GM12872 (cell line): Measurements from ENCODE around the gene CYBA.

ENCODE experiments used
- CTCF ChIP-seq: IDR thresholded peaks from 3 replicates; pipeline ENCODE4 v1.5.1; 2011; ENCODE audit warnings: low read depth, mild to moderate bottlenecking, low read length, moderate library complexity; ENCODE audit not compliant: insufficient read depth

Gene CYBA

DNA sequence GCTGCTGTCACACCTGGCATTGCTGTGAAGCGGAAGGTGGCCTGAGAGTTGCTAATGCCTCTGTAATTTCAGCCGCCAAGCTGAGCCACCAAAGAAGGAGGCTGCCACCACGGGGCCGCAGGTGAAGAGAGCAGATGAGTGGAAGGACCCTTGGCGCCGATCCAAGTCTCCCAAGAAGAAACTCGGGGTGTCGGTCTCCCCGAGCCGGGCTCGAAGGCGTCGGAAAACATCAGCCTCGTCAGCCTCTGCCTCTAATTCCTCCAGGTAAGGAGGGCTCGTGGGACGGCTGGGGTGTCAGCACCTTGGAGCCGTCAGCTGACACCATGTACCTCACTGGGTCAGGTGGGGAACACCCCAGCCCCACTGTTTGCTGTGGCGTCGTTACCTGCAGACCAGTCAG lies 28.7 kb downstream of the CYBA start:
- no peak for TF ChIP-seq CTCF

DNA sequence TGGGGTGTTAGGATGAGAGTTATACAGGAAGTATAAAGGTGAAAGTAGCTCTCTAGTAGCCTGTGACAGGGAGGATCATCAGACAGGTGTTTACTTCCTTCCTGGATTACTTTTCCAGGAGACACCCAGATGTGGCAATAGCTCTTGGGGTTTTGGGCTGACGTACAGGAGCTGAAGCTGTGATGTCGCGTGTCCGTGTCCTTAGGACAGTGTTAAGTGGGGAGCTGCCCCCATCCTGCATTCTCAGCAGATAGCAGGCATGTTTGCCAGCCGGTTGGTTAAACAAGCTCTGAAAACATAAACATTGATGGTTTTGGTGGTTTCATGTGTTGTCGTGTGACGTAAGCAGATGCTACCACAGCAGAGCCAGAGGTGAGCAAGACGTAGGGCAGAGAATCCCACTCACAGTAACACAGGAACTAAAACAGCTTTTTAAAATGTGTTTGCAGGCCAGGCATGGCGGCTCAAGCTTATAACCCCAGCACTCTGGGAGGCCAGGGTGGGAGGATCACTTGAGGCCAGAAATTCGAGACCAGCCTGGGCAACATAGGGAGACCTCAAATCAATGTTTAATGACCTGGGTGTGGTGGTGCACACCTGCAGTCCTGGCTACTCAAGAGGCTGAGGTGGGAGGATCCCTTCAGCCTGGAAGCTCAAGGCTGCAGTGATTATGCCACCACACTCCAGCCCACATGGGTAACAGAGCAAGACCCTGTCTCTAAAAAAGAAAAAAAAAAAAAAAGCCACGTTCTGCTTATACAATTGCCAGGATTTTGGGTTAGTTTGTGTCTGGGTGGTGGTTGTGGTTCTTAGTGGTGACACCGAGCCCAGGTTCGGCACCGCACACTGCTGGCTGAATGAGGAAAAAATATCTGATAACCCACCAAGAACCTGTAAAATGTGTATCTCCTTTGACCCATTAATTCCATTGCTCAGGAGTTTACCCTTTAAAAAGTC lies 30.7 kb downstream of the CYBA start:
- no peak for TF ChIP-seq CTCF

DNA sequence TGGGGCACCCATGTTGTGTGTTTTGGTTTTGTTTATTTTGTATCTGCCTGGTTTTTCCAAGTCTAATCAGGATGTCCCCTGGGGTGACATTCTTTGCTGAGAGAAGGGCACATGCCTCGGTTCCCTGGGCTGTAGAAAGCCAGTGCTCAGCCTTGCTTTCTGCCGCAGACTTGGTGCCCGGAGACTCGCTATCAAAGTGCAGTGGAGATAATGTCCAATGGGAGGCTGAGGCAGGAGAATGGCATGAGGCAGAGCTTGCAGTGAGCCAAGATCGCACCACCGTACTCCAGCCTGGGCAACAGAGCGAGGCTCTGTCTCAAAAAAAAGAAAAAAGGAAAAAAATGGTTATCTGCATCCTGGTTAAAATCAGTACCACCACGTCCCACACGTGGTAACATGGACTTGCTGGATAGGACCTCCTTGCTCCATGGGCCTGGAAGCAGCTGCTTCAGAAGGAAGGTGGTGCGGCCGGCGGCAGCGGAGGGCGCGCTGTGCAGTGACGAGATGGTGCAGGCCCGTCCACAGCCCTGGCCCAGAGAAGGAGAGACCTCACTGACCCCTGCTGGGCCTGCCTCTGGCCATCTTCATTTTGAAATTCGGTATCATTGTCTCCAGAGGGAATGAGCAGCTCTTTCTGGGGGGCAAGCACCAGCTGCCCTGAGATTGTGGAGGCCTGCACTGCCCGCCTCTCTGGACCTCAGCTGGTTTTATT lies 31.7 kb downstream of the CYBA start:
- no peak for TF ChIP-seq CTCF

GRCh38 chr16:88618182-88618955 lies 32.5 kb downstream of the CYBA start:
- no peak for TF ChIP-seq CTCF

GRCh38 chr16:88617268-88618031 lies 33.4 kb downstream of the CYBA start:
- TF ChIP-seq CTCF = no peak

DNA sequence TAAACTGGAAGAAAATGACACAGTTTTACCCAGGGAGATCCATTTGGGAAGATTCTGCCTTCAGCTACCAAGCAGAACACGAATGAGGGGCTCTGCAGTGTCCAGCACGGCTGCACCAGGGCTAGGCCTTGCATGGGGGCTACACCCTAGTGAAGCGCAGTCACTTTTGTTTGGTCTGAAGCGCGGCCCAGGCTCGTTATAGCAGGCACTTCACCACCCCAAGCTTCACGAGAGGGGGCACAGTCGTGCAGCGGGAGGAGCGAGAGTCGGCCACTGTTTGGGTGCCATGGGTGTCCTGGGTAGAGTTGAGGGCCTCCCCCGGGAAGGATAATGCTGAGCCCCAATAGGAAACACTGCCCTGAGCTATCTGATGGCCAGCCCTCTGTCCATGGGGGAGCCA lies 34.1 kb downstream of the CYBA start:
- no peak for TF ChIP-seq CTCF

DNA sequence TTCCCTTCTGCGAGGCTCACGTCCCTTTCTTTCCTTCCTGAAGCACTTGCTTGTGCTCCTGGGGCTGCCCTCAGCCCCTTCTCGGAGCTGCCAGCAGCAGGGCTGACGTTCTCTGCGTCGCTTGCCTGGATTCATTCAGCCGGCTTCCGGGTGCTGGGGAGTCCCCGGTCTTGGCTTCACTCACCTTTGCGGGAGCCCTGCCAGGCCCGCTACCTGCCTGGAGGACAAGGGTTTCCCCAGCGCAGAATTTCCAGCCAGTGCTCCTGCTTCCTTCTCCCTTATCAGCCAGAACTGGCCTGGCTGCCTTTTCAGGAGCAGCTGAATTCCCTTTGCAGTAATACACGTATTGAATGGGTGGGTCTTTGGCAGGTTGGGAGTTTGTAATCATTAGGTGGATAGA lies 34.5 kb downstream of the CYBA start:
- no peak for TF ChIP-seq CTCF
